ENCODE results near the gene PCDHB1.

GRCh38 chr5:141039061-141039460 is 12.1 kb upstream of the PCDHB1 start:
- TF ChIP-seq, protein P1, sequence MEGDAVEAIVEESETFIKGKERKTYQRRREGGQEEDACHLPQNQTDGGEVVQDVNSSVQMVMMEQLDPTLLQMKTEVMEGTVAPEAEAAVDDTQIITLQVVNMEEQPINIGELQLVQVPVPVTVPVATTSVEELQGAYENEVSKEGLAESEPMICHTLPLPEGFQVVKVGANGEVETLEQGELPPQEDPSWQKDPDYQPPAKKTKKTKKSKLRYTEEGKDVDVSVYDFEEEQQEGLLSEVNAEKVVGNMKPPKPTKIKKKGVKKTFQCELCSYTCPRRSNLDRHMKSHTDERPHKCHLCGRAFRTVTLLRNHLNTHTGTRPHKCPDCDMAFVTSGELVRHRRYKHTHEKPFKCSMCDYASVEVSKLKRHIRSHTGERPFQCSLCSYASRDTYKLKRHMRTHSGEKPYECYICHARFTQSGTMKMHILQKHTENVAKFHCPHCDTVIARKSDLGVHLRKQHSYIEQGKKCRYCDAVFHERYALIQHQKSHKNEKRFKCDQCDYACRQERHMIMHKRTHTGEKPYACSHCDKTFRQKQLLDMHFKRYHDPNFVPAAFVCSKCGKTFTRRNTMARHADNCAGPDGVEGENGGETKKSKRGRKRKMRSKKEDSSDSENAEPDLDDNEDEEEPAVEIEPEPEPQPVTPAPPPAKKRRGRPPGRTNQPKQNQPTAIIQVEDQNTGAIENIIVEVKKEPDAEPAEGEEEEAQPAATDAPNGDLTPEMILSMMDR (conservative IDR thresholded peaks at IDR 0.05; ENCODE audit: low read depth, low read length): no peak
- no peak for TF ChIP-seq EZH2 (IDR thresholded peaks at IDR 0.05; ENCODE audit: borderline replicate concordance, low read depth, low read length, poor library complexity, severe bottlenecking)

Data from A673 (cell line).